HG02840 (cell line): ENCODE data around the gene CBX2.
"Not testable (repeated sequence)": the region's sequence is repeated elsewhere in the genome, so short reads cannot be mapped to it uniquely, and the experiment has no call there.

Experiments
- ATAC-seq: cut with Tn5 transposase; IDR thresholded peaks from one replicate; pipeline ENCODE4 v1.9.1; 2021; ENCODE audit warnings: mild to moderate bottlenecking, moderate library complexity, moderate number of reproducible peaks; ENCODE audit not compliant: unreplicated experiment, low FRiP score

Gene CBX2

DNA sequence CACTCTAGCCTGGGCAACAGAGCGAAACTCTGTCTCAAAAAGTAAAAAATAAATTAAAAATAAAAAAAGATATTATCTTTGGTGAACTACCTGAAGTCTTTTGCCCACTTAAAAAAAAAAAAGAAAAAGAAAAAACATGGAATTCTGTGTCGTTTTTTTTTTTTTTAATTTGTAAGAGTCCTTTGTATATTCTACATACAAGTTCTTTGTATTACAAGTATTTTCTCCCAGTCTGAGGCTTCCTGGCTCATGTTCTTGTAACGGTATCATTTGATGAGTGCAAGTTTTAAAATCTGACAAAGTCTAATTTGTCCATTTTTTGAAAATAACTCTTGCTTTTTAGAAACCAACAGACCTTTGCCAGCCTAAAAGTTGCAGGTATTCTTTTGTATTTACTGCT is 12.2 kb upstream of the CBX2 start:
- no peak for ATAC-seq

DNA sequence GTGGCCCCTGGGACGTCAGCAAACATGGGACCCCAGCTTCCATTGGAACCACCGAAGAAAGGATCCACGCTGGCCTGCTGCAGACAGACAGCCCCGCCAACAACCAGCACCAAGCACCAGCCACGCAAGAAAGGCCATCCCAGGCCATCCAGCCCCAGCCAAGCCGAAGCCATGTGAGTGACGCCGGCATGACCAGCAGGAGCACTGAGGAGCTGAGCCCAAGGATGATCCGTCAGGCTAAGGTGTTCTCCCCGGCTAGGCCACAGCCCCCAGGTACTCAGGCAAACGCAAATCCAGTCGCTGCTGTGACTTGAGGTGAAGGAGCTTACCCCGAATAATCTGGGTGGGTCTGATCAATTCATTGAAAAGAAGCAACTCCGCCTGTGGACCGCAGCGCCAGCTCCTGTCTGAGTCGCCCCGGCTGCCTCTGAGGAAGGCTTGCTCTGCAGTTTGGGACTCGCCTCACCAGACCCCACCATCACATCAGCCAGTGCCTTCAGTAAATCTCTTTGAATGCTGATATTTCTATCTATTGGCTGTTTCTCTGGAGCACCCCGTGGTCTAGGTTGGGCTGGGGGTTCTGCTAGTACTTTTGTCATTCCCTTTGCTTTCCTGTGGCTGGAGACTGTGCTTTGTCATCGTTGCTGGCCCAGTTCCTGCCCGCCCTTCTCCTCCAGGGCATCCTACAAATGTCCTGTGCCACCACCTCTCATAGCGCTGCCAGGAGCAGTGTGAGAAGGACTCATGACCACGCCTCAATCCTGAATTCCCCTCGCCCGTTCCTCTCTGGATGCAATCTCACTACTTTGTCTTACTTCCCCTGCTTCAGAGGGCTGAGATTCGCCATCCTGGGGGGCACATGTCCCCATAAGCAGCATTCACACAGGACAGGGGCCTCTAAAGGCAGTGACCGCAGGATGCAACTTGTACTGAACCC is 8.1 kb upstream of the CBX2 start:
- ATAC-seq: no peak

DNA sequence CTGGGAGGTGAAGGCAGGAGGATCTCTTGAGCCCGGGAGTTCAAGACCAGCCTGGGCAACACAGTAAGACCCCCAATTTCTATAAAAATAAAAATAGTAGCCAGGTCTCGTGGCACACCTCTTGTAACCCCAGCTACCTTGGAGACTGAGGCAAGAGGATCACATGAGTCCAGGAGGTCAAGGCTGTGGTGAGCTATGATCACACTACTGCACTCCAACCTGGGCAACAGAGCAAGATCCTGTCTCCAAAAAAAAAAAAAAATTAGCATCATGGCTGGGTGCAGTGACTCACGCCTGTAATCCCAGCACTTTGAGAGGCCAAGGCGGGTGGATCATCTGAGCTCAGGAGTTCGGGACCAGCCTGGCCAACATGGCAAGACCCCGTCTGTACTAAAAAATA is 6.7 kb upstream of the CBX2 start:
- ATAC-seq: no peak

DNA sequence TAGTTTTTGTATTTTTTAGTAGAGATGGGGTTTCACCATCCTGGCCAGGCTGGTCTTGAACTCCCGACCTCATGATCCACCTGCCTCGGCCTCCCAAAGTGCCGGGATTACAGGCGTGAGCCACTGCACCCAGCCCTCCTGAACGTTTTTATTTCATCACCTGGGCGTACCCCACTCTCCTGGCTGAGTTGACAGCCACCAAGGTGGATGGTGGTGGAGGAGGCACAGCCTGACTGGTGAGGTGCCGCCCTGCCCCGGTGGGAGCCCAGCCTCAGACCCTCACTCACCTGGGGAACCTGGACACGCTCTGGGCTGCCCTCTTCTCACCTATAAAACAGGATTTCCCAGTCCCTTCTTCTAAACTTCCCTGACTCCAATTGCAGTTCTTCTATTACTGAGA is 5.2 kb upstream of the CBX2 start:
- not testable (repeated sequence) for ATAC-seq

DNA sequence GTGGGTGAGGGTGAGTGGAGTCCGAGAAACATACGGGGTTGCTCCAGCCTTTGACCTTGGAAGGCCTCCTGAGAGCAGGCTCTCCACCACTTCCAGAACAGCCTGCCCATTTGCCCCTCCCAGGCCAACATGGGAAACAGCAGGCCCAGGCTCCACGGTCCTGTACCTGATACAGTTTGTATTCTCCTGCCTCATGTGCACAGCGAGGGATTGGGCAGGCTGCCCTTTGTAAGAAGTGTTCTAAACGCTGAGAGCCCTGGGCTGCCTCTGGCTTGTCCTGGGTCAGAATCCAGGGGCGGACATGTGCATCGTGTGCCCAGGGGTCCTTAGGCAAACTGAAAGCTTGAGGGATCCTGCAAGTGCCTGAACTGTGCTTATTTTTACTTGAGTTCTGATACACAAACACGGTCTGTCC is 3.4 kb upstream of the CBX2 start:
- ATAC-seq: no peak

DNA sequence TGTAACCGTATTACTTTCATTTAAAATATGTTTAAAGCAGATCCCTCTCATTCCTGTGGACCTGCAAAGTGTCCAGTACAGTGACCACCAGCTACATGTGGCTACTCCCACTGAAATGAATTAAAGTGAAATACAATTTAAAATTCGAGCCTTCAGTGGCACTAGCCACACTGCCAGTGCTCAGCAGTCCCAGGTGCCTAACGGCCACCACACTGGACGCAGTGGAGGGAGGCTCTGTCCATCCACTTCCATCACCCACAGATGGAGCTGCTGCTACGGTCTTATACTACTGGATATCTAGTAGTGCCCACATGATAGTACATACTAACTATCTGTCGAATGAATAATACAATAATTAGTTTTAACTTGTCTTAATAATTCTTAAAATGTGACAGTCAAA is 2.3 kb upstream of the CBX2 start:
- ATAC-seq: no peak

DNA sequence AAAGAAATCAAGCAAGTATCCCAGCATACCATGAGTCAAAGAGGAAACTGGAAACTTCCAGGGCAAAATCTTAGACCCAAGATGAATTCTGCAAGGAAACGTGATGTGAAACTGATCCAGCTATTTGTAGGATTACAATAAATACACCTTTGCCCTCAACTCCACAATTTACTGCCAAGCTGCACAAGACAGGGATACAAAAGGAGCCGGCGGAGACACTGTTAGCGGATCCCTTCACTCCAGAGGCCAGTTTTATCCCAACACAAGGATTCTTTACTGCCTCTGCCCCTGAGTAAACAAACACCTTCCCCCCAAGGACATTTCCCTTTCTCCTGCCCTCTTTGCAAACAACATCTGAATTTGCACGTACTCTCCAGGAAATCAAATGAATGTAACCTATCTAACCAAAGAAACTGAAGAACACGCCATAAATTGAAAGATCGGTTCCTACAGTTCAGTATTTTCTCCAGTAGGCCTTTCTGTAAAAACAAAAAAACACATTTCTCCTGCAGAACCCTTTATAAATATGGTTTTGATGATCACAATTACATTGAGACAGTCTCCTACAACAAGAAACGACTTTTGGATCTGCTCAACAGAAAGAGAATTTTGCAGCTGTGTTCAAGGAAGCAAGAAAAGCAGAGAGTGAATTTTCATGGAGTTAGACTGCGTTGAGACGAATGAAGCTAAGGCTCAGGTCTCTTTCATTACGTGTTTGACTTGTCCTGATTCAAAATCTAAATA is 1.4 kb upstream of the CBX2 start:
- no peak for ATAC-seq

DNA sequence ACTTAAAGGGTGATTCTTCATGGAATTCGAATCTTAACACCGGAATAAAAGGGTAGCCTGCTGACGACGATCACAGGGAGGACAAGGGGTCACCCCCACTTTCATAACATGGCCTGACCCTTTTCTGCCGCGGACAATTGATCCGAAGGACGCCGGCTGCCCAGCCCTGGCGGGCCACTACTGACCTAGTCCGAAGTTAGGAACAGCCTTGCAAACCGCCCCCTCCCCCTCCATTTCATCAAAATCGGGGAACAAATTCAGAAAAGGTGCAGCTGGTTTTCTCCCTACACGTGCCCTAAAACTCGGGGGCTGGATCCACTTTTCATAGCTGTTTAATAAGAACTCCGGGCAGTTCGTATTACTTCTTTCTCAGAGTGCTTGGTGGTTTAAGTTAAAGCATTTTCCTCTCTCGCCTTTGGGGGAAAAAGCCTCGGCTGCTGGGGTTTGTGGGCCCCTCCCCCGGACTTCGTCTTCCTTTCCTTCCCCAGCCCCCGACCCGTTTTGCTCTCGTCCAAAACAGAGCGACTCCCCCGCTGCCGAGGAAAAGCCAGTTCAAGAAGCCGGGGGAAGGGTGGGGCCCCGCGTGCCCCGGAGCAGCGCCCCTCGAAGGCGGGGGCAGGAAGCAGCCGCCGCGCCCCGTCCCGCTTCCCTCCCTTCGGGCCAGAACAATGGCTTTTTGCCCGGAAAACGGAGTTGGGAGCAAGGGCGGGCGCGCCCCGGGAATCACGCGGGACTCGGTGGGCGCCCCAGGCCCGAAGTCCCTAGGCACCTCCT is 641 bp upstream of the CBX2 start:
- ATAC-seq: no peak

DNA sequence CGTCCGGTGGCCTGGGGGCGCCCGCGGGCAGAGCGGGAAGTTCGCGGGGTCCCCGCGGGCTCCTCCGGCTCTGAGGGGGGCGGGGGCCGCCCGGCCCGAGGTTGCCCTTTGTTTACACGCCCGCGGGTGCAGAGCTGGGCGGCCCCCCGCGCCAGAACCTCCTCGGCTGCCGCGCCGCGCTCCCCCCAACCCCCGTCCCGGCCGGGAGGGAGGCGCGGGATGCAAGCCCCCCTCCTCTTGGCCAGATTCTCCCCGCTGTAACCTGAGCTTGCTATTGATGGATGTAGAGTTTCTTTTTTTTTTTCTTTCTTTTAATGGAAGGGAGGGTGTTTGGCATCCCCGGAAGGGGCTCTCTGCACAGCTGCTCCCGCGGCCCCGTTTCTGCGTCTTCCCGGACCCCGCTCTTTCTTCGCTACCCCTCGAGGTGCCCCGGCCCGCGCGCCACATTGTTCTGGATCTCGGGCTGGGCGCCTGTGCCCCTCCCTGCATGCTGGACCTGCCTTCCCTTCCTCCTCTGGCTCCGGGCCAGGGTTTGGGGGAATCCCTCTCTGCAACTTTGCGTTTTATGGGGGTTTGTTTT is 646 bp downstream of the CBX2 start:
- ATAC-seq: no peak

DNA sequence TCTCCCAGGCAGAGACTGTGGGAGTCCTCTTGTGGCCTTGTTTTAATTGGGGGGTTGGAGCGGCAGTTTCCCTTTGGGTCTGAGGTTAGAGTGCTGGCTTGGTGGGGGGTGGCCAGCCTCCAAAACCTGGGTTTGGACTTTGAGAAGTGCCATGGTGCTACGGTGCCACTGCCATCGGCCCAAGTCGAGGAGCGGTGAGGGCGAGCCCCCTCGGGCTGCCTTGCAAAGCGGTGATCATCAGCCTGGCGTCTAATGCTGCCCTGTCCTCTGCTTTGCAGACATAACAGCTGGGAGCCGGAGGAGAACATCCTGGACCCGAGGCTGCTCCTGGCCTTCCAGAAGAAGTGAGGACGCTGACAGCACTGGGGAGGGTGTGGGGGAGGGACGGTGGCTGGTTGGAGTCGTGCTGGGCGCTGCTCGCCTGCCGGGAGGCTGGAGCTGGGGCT is 1.2 kb downstream of the CBX2 start:
- no peak for ATAC-seq

DNA sequence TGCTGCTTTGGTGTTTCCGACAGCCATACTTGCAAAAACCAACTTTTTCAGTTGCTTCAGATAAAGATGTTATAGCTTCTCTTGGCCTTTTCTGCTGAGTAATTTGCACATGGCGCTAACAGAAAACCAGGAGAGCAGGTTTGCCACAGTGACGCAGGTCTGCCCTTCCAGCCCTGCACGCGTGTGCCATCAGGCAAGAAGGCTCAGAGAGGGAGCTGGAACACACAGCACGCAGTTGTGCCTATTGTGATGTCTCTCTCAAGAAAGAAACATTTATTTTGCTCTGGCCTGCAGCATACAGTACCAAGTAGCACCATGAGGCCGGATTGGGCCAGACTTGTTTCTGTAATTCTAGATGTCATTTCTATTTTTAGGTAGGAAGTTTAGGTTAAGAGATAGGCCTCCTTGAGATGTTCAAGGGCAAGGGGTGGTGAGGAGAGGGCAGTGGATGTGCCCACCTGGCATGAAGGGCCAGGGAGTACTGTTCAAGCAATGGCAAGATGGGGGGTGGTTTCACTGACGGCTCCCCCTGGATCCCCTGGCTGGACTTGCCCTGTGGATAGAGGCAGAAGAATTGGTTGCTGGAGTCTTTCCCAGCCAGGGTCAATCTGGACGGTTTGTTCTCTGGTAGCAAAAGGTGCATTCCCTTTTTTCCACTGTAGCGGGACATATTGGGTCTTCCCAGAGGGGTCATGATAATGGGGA is 1.9 kb downstream of the CBX2 start:
- ATAC-seq: no peak

DNA sequence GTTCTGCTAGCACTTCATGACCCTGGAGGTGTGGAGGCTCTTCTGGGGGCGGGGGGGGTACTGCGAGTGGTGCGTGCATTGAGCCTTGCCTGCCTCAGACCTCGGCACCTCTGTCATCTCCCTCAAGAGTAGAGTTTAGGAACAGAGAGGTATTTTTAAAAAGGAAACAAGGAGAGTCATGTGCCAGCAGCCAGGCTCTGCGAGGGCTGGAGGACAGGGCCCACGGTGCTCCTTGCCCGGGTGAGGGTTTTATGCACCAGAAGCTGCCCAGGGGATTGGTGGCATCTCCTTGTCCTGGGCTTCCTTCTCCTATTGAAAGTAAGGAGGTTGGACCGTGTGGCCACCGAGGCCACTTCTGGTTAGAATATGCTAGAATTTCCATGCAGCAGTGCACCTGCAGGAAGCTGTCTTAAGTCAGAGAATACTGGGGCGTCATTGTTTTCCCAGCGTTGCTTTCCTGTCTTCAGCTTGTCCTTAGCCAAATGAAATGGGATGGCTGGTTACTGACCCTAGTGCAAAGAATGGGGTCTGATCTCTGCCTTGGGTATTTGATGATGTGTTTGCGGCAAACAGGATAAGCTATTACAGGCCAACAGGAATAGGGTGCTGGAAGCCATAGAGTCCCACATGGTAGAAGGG is 3.2 kb downstream of the CBX2 start:
- ATAC-seq: no peak

DNA sequence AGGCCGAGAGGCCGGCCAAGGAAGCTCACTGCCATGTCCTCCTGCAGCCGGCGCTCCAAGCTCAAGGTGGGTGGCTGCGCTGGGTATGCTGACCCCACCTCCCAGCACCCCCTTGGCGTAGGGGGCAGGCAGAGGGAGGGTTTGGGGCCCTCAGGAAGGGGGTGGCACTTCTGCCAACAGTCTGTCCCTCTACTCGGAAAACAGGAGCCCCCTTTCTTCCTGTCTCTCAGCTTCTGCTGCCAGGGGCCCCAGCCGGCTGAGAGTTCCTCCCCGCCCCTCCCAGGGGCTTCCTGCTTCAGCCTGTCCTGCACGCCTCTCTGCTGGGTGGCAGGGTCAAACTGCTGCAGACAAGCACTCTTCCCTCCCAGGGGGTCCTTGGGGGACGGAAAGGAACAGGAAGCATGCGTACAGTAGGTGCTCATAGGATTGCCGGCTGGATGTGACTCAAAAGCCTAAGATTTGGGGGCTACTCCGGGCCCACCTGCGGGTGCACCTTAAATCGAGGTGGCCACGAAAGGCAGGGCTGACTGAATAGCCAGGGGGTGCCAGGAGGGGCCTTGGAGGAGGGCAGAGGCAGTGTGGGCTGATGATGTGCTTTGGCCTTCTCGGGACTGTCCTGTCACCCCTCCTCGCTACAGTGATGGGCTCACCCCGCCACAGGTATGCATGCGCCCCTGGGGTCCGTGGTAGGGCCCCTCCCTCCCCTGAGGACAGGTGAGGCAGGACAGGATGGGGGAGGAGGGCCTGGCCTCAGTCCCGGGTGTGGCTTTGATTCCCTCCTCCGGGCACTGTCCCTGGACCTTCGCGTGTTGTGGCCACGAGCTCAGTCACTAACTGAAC is 4.0 kb downstream of the CBX2 start:
- no peak for ATAC-seq

DNA sequence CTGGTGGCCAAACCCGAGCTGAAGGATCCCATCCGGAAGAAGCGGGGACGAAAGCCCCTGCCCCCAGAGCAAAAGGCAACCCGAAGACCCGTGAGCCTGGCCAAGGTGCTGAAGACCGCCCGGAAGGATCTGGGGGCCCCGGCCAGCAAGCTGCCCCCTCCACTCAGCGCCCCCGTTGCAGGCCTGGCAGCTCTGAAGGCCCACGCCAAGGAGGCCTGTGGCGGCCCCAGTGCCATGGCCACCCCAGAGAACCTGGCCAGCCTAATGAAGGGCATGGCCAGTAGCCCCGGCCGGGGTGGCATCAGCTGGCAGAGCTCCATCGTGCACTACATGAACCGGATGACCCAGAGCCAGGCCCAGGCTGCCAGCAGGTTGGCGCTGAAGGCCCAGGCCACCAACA is 5.9 kb downstream of the CBX2 start:
- ATAC-seq: no peak

DNA sequence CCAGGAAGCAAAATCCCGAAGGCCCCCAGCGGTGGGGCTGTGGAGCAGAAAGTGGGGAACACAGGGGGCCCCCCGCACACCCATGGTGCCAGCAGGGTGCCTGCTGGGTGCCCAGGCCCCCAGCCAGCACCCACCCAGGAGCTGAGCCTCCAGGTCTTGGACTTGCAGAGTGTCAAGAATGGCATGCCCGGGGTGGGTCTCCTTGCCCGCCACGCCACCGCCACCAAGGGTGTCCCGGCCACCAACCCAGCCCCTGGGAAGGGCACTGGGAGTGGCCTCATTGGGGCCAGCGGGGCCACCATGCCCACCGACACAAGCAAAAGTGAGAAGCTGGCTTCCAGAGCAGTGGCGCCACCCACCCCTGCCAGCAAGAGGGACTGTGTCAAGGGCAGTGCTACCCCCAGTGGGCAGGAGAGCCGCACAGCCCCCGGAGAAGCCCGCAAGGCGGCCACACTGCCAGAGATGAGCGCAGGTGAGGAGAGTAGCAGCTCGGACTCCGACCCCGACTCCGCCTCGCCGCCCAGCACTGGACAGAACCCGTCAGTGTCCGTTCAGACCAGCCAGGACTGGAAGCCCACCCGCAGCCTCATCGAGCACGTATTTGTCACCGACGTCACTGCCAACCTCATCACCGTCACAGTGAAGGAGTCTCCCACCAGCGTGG is 6.5 kb downstream of the CBX2 start:
- ATAC-seq: no peak

DNA sequence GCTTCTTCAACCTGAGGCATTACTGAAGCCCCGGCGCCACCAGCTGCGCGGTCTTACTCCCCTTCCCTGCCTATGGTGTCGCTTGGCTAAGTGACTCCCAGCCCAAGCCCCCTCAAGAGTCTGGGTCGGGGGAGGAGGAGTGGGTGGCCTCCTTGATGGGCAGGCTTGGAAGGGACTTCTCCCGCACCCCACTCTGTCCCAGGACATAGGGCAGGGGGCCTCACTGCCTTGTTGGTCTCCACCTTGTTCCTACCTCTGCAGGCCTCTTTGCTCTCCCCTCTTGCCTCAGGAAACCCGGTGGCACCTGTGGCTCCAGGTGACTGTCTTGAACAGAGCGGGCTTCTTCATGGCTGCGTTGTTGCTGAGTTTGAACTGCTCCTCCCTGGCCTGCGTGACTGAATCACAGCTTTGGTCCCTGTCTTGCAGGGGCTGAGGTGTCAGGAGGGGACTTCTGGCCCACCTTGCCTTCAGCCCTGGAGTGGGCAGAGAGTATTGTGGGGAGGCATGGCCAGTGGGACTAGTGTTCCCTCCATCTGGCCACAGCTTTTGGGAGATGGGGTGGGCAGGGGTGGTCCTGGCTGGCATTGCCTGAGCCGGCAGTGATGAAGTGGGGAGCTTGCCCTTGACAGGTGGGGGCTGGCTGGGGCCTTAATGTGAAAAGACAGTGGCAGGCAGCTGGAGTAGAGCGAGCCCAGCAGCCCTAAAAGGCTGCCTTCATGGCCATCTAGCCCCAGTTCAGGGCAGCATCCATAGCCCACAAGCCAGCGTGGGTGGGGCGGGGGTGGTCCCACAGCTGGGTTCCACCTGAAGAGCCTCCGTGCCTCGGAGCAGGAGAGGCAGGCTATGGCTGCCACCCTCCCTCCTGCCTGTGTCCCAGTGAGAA is 7.3 kb downstream of the CBX2 start:
- ATAC-seq: no peak
